Keratinocyte (primary cell): Measurements from ENCODE around the gene SYNE1. TPM values are rescaled to one million over a fixed set of nuclear protein-coding genes. Genes with fewer than 3 reads are reported as not detected.

Experiments used
- DNase-seq: peaks from one replicate; pipeline ENCODE4 v3.0.0-alpha.2; 2011; ENCODE audit warnings: low read depth, missing footprints, low spot score
- FAIRE-seq: peaks from 2 replicates; lab custom pipeline; 2011; peaks lifted over from hg19 to GRCh38; lab: Jason Lieb, UNC
- H2AFZ ChIP-seq: 2 replicates; pipeline ENCODE4 v1.6.0; 2012; ENCODE audit warnings: low read length, control low read depth, inconsistent platforms; ENCODE audit not compliant: control insufficient read depth
- H3K27ac ChIP-seq: 2 replicates; pipeline ENCODE4 v1.5.1; 2011; ENCODE audit warnings: low read length; ENCODE audit not compliant: control insufficient read depth, insufficient read depth
- H3K27me3 ChIP-seq: 3 replicates; pipeline ENCODE4 v1.6.0; 2011; ENCODE audit warnings: low read length; ENCODE audit not compliant: control insufficient read depth, insufficient read depth; ENCODE audit errors: extremely low read depth
- H3K36me3 ChIP-seq, 2 experiments: 2 replicates in 1 of 2; 3 replicates in 1 of 2; pipeline ENCODE4 v1.5.1; 2011; ENCODE audit warnings: low read length in 2 of 2, mild to moderate bottlenecking in 1 of 2; ENCODE audit not compliant: control insufficient read depth in 2 of 2, insufficient read depth in 2 of 2; ENCODE audit errors: extremely low read depth in 1 of 2
- H3K4me1 ChIP-seq: 3 replicates; pipeline ENCODE4 v1.5.1; 2011; ENCODE audit warnings: low read length; ENCODE audit not compliant: control insufficient read depth, insufficient read depth; ENCODE audit errors: extremely low read depth
- H3K4me2 ChIP-seq: 3 replicates; pipeline ENCODE4 v1.6.0; 2011; ENCODE audit warnings: low read depth, low read length; ENCODE audit not compliant: control insufficient read depth, insufficient read depth; ENCODE audit errors: extremely low read depth
- H3K4me3 ChIP-seq, 3 experiments: fragments of 200-600 bp in 1 of 3; sonication (generic) in 1 of 3; 2 replicates in 2 of 3; 3 replicates in 1 of 3; pipeline ENCODE4 v1.5.1; 2011 to 2016; ENCODE audit warnings: low read length in 3 of 3, mild to moderate bottlenecking in 3 of 3, control low read depth in 2 of 3, inconsistent platforms in 1 of 3, low read depth in 1 of 3, mixed read lengths in 1 of 3, mixed run types in 1 of 3, moderate library complexity in 1 of 3; ENCODE audit not compliant: control insufficient read depth in 2 of 3, insufficient read depth in 2 of 3; ENCODE audit errors: extremely low read depth in 1 of 3
- H3K79me2 ChIP-seq: 2 replicates; pipeline ENCODE4 v1.6.0; 2012; ENCODE audit warnings: low read length; ENCODE audit not compliant: control insufficient read depth, insufficient read depth
- H3K9ac ChIP-seq: 3 replicates; pipeline ENCODE4 v1.6.0; 2011; ENCODE audit warnings: low read length; ENCODE audit not compliant: control insufficient read depth, insufficient read depth; ENCODE audit errors: extremely low read depth
- H3K9me1 ChIP-seq: 3 replicates; pipeline ENCODE4 v1.6.0; 2011; ENCODE audit warnings: low read length; ENCODE audit not compliant: control insufficient read depth, insufficient read depth; ENCODE audit errors: extremely low read depth
- H3K9me3 ChIP-seq: 2 replicates; pipeline ENCODE4 v1.5.1; 2012; ENCODE audit warnings: low read depth, low read length; ENCODE audit not compliant: control insufficient read depth
- H4K20me1 ChIP-seq: 3 replicates; pipeline ENCODE4 v1.6.0; 2011; ENCODE audit warnings: low read length; ENCODE audit not compliant: control insufficient read depth, insufficient read depth; ENCODE audit errors: extremely low read depth
- EZH2 ChIP-seq: IDR thresholded peaks from one replicate; pipeline ENCODE4 v1.6.1; 2012; ENCODE audit warnings: inconsistent platforms, mild to moderate bottlenecking, low read length, moderate library complexity
- dilution Hi-C: fragments of 300-500 bp; cut with MboI; formaldehyde crosslinking; loops from one replicate; pipeline ENCODE4 v1.7.0; 2020; ENCODE audit warnings: low sequenced_read_pairs; ENCODE audit not compliant: extremely low pct_ligation_motif_present
- polyA plus RNA-seq, 5 experiments: library from polyadenylated mRNA; depleted of rRNA in 3 of 5; stranded (reverse) in 3 of 5; stranded (forward) in 1 of 5; unstranded in 1 of 5; fragments of >200 nt; gene quantifications; 1 replicate in 1 of 5; 2 replicates in 3 of 5; 3 replicates in 1 of 5; pipeline versions ENCODE4 v1.2.1 to v1.2.3, GENCODE V29; 2011 to 2012; ENCODE audit warnings: missing spikeins in 2 of 5, low read depth in 1 of 5, low replicate concordance in 1 of 5
- TF ChIP-seq, protein P1 (sequence below), 3 experiments: IDR thresholded peaks in 1 of 3; conservative IDR thresholded peaks in 1 of 3; optimal IDR thresholded peaks in 1 of 3; 2 replicates in 2 of 3; 3 replicates in 1 of 3; pipeline versions ENCODE3 to v1.5.1; 2011; ENCODE audit warnings: low read length in 3 of 3, mild to moderate bottlenecking in 3 of 3, moderate library complexity in 2 of 3, control low read depth in 1 of 3, inconsistent platforms in 1 of 3; ENCODE audit not compliant: insufficient read depth in 2 of 3; ENCODE audit errors: extremely low read depth in 1 of 3

SYNE1 gene
- polyA plus RNA-seq, 1 donor (not counting 4 experiments of a cell fraction or from before 2014, with no cell fraction given): 4.0 TPM

DNA sequence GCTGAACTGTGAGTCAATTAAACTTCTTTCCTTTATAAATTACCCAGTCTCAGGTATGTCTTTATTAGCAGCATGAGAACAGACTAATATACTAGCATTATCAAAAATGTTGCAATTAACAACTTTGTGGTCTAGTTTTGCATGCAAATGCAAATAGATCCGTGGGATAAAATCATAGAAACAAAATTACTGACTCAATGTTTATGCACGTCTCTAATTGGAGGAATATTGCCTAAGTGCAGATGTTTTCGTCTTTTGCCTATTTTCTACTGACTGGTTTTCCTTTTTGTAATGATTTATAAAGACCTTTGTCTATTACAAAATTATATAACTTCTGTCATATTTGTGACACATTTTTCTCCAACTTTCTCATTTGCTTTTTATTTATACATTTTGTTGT is 51.9 kb downstream of the SYNE1 start:
- Histone ChIP-seq H3K36me3 (no peaks in the 10 kb centered on the region), H3K9ac (no peak overlapping the region), H3K27ac (no peak overlapping the region), H4K20me1 (no peaks in the 10 kb centered on the region), H3K4me2 (no peak overlapping the region), H3K27me3 (no peaks in the 10 kb centered on the region), H3K79me2 (no peaks in the 10 kb centered on the region), H2AFZ (no peak overlapping the region), H3K4me1 (no peaks in the 10 kb centered on the region), H3K4me3 (no peak overlapping the region), H3K9me3 (no peaks in the 10 kb centered on the region), H3K9me1 (no peaks in the 10 kb centered on the region)
- TF ChIP-seq, protein P1, sequence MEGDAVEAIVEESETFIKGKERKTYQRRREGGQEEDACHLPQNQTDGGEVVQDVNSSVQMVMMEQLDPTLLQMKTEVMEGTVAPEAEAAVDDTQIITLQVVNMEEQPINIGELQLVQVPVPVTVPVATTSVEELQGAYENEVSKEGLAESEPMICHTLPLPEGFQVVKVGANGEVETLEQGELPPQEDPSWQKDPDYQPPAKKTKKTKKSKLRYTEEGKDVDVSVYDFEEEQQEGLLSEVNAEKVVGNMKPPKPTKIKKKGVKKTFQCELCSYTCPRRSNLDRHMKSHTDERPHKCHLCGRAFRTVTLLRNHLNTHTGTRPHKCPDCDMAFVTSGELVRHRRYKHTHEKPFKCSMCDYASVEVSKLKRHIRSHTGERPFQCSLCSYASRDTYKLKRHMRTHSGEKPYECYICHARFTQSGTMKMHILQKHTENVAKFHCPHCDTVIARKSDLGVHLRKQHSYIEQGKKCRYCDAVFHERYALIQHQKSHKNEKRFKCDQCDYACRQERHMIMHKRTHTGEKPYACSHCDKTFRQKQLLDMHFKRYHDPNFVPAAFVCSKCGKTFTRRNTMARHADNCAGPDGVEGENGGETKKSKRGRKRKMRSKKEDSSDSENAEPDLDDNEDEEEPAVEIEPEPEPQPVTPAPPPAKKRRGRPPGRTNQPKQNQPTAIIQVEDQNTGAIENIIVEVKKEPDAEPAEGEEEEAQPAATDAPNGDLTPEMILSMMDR (optimal IDR thresholded peaks at IDR 0.05 in 1 of 3, IDR thresholded peaks at IDR 0.05 in 1 of 3, conservative IDR thresholded peaks at IDR 0.05 in 1 of 3; ENCODE audit: extremely low read depth in 1 of 3, insufficient read depth in 2 of 3, low read length in 3 of 3): no peak
- TF ChIP-seq EZH2: no peak
- DNase-seq (no peak), FAIRE-seq (no peak)
- dilution Hi-C loops: no loop called here

DNA sequence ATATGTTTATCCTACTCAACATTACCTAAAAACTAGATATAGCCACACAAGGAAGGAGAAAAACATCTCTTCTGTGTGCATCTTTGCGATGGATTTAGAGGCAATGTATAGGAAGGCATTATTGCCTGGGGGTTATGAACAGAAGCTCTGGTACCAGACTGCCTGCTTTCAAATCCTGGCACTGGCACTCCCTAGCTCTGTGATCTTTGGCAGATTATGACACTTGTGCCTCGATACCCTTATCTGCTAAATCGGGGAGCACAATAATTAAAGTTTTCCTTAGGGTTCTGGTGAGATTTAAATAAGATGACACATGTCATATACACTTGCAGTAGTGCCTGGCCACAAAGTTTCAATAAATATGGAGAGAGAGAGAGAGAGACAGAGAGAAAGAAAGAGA is 53.3 kb downstream of the SYNE1 start:
- H2AFZ ChIP-seq: no peak overlapping the region
- H3K4me1 ChIP-seq: no peaks in the 10 kb centered on the region
- no peaks in the 10 kb centered on the region for H4K20me1 ChIP-seq
- H3K9me1 ChIP-seq: no peaks in the 10 kb centered on the region
- DNase-seq: no peak
- FAIRE-seq: no peak
- H3K9ac ChIP-seq: no peak overlapping the region
- H3K9me3 ChIP-seq: no peaks in the 10 kb centered on the region
- H3K27me3 ChIP-seq: no peaks in the 10 kb centered on the region
- TF ChIP-seq EZH2: no peak
- TF ChIP-seq, protein P1 (optimal IDR thresholded peaks at IDR 0.05 in 1 of 3, IDR thresholded peaks at IDR 0.05 in 1 of 3, conservative IDR thresholded peaks at IDR 0.05 in 1 of 3; ENCODE audit: extremely low read depth in 1 of 3, insufficient read depth in 2 of 3, low read length in 3 of 3): no peak
- no peak overlapping the region for H3K27ac ChIP-seq
- H3K79me2 ChIP-seq: no peaks in the 10 kb centered on the region
- no peaks in the 10 kb centered on the region for H3K36me3 ChIP-seq
- no peak overlapping the region for H3K4me3 ChIP-seq
- dilution Hi-C loops: no loop called here
- no peak overlapping the region for H3K4me2 ChIP-seq
